ENCODE data around the gene OPCML.

- TF ChIP-seq POLR2A (IDR thresholded peaks at IDR 0.05) (no peak), CTCF (IDR thresholded peaks at IDR 0.05) (no peak)
These were observed 650.7 kb downstream of the OPCML start for GRCh38 chr11:132881622-132882021.

Measured in vagina (tissue), 2 donors.